SK-N-SH treated with all-trans-retinoic acid at 6 μM for 48 hours (cell line): ENCODE results near the gene INSIG2.

Experiments
- OSR1 ChIP-seq: fragments of 250-450 bp; sonication (Bioruptor Pico); IDR thresholded peaks from 2 replicates; pipeline ENCODE4 v1.8.0; 2022; ENCODE audit warnings: moderate library complexity, mild to moderate bottlenecking, inconsistent platforms
- SNAI2 ChIP-seq: fragments of 250-450 bp; sonication (Bioruptor Pico); IDR thresholded peaks from 2 replicates; pipeline ENCODE4 v1.5.0; 2020; ENCODE audit warnings: mild to moderate bottlenecking, moderate library complexity
- ZC3H10 ChIP-seq: fragments of 250-450 bp; sonication (Bioruptor Pico); IDR thresholded peaks from 2 replicates; pipeline ENCODE4 v1.5.1; 2021; ENCODE audit warnings: mild to moderate bottlenecking, moderate library complexity
- ZFP3 ChIP-seq: fragments of 250-450 bp; sonication (Bioruptor Pico); IDR thresholded peaks from 2 replicates; pipeline ENCODE4 v1.5.0; 2020; ENCODE audit warnings: mild to moderate bottlenecking, moderate library complexity
- ZFP30 ChIP-seq: fragments of 450-650 bp; formaldehyde crosslinking; IDR thresholded peaks from 2 replicates; pipeline ENCODE4 v1.5.0; 2022; ENCODE audit warnings: mild to moderate bottlenecking, moderate library complexity
- ZNF565 ChIP-seq: fragments of 450-650 bp; formaldehyde crosslinking; conservative IDR thresholded peaks from 2 replicates; pipeline ENCODE4 v1.5.0; 2020; ENCODE audit warnings: low read depth, mild to moderate bottlenecking, moderate library complexity
- ZNF8 ChIP-seq: fragments of 450-650 bp; formaldehyde crosslinking; IDR thresholded peaks from 2 replicates; pipeline ENCODE4 v1.5.0; 2020; ENCODE audit warnings: mild to moderate bottlenecking, moderate library complexity
- TF ChIP-seq, protein P1 (sequence below): fragments of 250-450 bp; sonication (Bioruptor Pico); IDR thresholded peaks from 2 replicates; pipeline ENCODE4 v1.8.0; 2020; ENCODE audit warnings: mild to moderate bottlenecking, moderate library complexity, borderline replicate concordance

GRCh38 chr2:118091631-118092030 is 3.4 kb downstream of the INSIG2 start:
- no peak for TF ChIP-seq OSR1
- TF ChIP-seq, protein P1, sequence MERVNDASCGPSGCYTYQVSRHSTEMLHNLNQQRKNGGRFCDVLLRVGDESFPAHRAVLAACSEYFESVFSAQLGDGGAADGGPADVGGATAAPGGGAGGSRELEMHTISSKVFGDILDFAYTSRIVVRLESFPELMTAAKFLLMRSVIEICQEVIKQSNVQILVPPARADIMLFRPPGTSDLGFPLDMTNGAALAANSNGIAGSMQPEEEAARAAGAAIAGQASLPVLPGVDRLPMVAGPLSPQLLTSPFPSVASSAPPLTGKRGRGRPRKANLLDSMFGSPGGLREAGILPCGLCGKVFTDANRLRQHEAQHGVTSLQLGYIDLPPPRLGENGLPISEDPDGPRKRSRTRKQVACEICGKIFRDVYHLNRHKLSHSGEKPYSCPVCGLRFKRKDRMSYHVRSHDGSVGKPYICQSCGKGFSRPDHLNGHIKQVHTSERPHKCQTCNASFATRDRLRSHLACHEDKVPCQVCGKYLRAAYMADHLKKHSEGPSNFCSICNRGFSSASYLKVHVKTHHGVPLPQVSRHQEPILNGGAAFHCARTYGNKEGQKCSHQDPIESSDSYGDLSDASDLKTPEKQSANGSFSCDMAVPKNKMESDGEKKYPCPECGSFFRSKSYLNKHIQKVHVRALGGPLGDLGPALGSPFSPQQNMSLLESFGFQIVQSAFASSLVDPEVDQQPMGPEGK (CRISPR knock-in tag) = no peak
- TF ChIP-seq ZC3H10 (CRISPR knock-in tag) = no peak
- TF ChIP-seq ZNF8 (CRISPR knock-in tag) = no peak
- TF ChIP-seq SNAI2 (CRISPR knock-in tag) = no peak
- TF ChIP-seq ZFP3 = no peak
- no peak for TF ChIP-seq ZNF565 (CRISPR knock-in tag)
- no peak for TF ChIP-seq ZFP30 (CRISPR knock-in tag)
